HEK293 (cell line): ENCODE data around the gene AEN.

Experiments
- ZNF10 ChIP-seq: fragments of 450-650 bp; formaldehyde crosslinking; IDR thresholded peaks from 2 replicates; pipeline ENCODE4 v1.5.1; 2017; ENCODE audit warnings: missing biosample characterization, missing genetic modification characterization
- ZNF184 ChIP-seq: fragments of 450-650 bp; IDR thresholded peaks from 2 replicates; pipeline ENCODE4 v1.5.1; 2018; ENCODE audit warnings: missing biosample characterization, mild to moderate bottlenecking, missing genetic modification characterization
- ZNF660 ChIP-seq: fragments of 450-650 bp; IDR thresholded peaks from 2 replicates; pipeline ENCODE4 v1.5.1; 2018; ENCODE audit warnings: missing biosample characterization, mild to moderate bottlenecking, missing genetic modification characterization
- TF ChIP-seq, protein P1 (sequence below): fragments of 450-650 bp; formaldehyde crosslinking; IDR thresholded peaks from 2 replicates; pipeline ENCODE4 v1.5.1; 2016; ENCODE audit warnings: missing biosample characterization, missing genetic modification characterization
- TF ChIP-seq, protein P2 (sequence below): fragments of 450-650 bp; formaldehyde crosslinking; IDR thresholded peaks from 2 replicates; pipeline ENCODE4 v1.5.1; 2017; ENCODE audit warnings: missing biosample characterization, missing genetic modification characterization
- TF ChIP-seq, protein P3 (sequence below): fragments of 450-650 bp; formaldehyde crosslinking; IDR thresholded peaks from 2 replicates; pipeline ENCODE4 v1.5.1; 2016; ENCODE audit warnings: missing biosample characterization, missing genetic modification characterization

DNA sequence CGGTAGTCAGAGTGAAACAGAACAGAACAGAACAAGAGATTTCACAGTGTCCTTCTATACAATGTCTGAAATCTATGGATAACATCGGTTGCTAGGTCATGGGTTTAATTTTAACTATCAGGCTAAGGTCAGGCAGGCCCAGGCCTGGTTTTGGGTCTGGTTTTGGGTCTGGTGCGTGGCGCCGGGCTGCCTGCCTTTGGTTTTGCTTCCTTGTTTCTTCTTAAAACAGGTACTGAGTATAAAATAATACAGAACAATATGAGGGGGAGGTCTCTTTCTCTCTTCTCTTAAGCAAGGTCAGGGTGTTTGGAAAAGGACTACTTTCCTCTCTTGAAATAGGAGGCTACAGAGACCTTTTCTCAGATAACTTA, 1.4 kb downstream of the AEN start:
- TF ChIP-seq, protein P1, sequence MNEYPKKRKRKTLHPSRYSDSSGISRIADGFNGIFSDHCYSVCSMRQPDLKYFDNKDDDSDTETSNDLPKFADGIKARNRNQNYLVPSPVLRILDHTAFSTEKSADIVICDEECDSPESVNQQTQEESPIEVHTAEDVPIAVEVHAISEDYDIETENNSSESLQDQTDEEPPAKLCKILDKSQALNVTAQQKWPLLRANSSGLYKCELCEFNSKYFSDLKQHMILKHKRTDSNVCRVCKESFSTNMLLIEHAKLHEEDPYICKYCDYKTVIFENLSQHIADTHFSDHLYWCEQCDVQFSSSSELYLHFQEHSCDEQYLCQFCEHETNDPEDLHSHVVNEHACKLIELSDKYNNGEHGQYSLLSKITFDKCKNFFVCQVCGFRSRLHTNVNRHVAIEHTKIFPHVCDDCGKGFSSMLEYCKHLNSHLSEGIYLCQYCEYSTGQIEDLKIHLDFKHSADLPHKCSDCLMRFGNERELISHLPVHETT (tag by site-specific recombination): no peak
- TF ChIP-seq ZNF660 (tag by site-specific recombination) (no peak), ZNF184 (tag by site-specific recombination) (no peak), ZNF10 (tag by site-specific recombination) (no peak)
- TF ChIP-seq, protein P2, sequence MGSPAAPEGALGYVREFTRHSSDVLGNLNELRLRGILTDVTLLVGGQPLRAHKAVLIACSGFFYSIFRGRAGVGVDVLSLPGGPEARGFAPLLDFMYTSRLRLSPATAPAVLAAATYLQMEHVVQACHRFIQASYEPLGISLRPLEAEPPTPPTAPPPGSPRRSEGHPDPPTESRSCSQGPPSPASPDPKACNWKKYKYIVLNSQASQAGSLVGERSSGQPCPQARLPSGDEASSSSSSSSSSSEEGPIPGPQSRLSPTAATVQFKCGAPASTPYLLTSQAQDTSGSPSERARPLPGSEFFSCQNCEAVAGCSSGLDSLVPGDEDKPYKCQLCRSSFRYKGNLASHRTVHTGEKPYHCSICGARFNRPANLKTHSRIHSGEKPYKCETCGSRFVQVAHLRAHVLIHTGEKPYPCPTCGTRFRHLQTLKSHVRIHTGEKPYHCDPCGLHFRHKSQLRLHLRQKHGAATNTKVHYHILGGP (tag by site-specific recombination): no peak
- TF ChIP-seq, protein P3, sequence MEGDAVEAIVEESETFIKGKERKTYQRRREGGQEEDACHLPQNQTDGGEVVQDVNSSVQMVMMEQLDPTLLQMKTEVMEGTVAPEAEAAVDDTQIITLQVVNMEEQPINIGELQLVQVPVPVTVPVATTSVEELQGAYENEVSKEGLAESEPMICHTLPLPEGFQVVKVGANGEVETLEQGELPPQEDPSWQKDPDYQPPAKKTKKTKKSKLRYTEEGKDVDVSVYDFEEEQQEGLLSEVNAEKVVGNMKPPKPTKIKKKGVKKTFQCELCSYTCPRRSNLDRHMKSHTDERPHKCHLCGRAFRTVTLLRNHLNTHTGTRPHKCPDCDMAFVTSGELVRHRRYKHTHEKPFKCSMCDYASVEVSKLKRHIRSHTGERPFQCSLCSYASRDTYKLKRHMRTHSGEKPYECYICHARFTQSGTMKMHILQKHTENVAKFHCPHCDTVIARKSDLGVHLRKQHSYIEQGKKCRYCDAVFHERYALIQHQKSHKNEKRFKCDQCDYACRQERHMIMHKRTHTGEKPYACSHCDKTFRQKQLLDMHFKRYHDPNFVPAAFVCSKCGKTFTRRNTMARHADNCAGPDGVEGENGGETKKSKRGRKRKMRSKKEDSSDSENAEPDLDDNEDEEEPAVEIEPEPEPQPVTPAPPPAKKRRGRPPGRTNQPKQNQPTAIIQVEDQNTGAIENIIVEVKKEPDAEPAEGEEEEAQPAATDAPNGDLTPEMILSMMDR (tag by site-specific recombination): no peak
